ENCODE measurements around the gene EEF1AKMT3.

Gene EEF1AKMT3

GRCh38 chr12:57772429-57773322 is at the start of gene EEF1AKMT3:
EEF1AKMT3 (plus strand) TSS chr12:57772614; CDS start chr12:57772725, 111 bp downstream.
- DNase-seq (ENCODE audit: low spot score) = peak; percentile 76

GRCh38 chr12:57722716-57723629 is 49.4 kb upstream of the EEF1AKMT3 start:
- no peak for DNase-seq (ENCODE audit: low spot score)

GRCh38 chr12:57723630-57723962 is 48.8 kb upstream of the EEF1AKMT3 start:
- no peak for DNase-seq (ENCODE audit: low spot score)

- DNase-seq (ENCODE audit: low spot score) = no peak
These were observed 48.1 kb upstream of the EEF1AKMT3 start for GRCh38 chr12:57724003-57724935.

GRCh38 chr12:57724936-57725740 is 47.3 kb upstream of the EEF1AKMT3 start:
- no peak for DNase-seq (ENCODE audit: low spot score)

GRCh38 chr12:57725851-57726150 is 46.6 kb upstream of the EEF1AKMT3 start:
- no peak for DNase-seq (ENCODE audit: low spot score)

- DNase-seq (ENCODE audit: low spot score) = peak; percentile 99
These were observed 46.1 kb upstream of the EEF1AKMT3 start for GRCh38 chr12:57726151-57726883.

- DNase-seq (ENCODE audit: low spot score) = peak; percentile 59
These were observed 45.3 kb upstream of the EEF1AKMT3 start for GRCh38 chr12:57726884-57727757.

- peak; percentile 85 for DNase-seq (ENCODE audit: low spot score)
These were observed 44.5 kb upstream of the EEF1AKMT3 start for GRCh38 chr12:57727758-57728395.

GRCh38 chr12:57729321-57729844 is 43.0 kb upstream of the EEF1AKMT3 start:
- no peak for DNase-seq (ENCODE audit: low spot score)

GRCh38 chr12:57730336-57731067 is 41.9 kb upstream of the EEF1AKMT3 start:
- no peak for DNase-seq (ENCODE audit: low spot score)

GRCh38 chr12:57731411-57732080 is 40.9 kb upstream of the EEF1AKMT3 start:
- DNase-seq (ENCODE audit: low spot score) = no peak

- DNase-seq (ENCODE audit: low spot score) = no peak
These were observed 40.1 kb upstream of the EEF1AKMT3 start for GRCh38 chr12:57732270-57732669.

- no peak for DNase-seq (ENCODE audit: low spot score)
These were observed 39.5 kb upstream of the EEF1AKMT3 start for GRCh38 chr12:57732726-57733593.

GRCh38 chr12:57733928-57734327 is 38.5 kb upstream of the EEF1AKMT3 start:
- no peak for DNase-seq (ENCODE audit: low spot score)

- DNase-seq (ENCODE audit: low spot score) = no peak
These were observed 37.8 kb upstream of the EEF1AKMT3 start for GRCh38 chr12:57734591-57734990.
